HCT116 (cell line): ENCODE data around the gene DDAH1.

ENCODE experiments used
- CBX3 ChIP-seq: IDR thresholded peaks from 2 replicates; pipeline ENCODE4 v1.6.1; 2012; ENCODE audit warnings: low read depth
- ELF1 ChIP-seq: IDR thresholded peaks from 2 replicates; pipeline ENCODE4 v1.6.1; 2012; ENCODE audit warnings: low read depth, borderline replicate concordance
- EZH2 ChIP-seq: fragments of 200-600 bp; sonication (generic); IDR thresholded peaks from 2 replicates; pipeline ENCODE4 v1.6.1; 2017; ENCODE audit warnings: antibody characterized with exemption, mixed run types
- POLR2A ChIP-seq: IDR thresholded peaks from 2 replicates; pipeline ENCODE4 v1.7.0; 2011; ENCODE audit warnings: borderline replicate concordance; ENCODE audit not compliant: insufficient read depth, insufficient read length; ENCODE audit errors: extremely low read depth
- YY1 ChIP-seq: IDR thresholded peaks from 2 replicates; pipeline ENCODE4 v1.6.1; 2011; ENCODE audit warnings: low read length, low read depth, moderate library complexity, mild to moderate bottlenecking; ENCODE audit not compliant: insufficient replicate concordance; ENCODE audit errors: extremely low read depth
- ZFX ChIP-seq: fragments of 450-650 bp; IDR thresholded peaks from 2 replicates; pipeline ENCODE4 v1.6.1; 2017
- TF ChIP-seq, protein P1 (sequence below), 3 experiments: fragments of 200-600 bp in 1 of 3; sonication (generic) in 1 of 3; IDR thresholded peaks in 2 of 3; conservative IDR thresholded peaks in 1 of 3; 2 replicates each; pipeline ENCODE4 v1.5.1; 2012 to 2017; ENCODE audit warnings: low read depth in 2 of 3, low read length in 2 of 3, antibody characterized with exemption in 1 of 3, borderline replicate concordance in 1 of 3, control low read depth in 1 of 3, mild to moderate bottlenecking in 1 of 3, mixed read lengths in 1 of 3, mixed run types in 1 of 3, moderate library complexity in 1 of 3; ENCODE audit not compliant: insufficient read depth in 1 of 3
- TF ChIP-seq, protein P2 (sequence below): IDR thresholded peaks from 2 replicates; pipeline ENCODE4 v1.6.1; 2012

GRCh38 chr1:85297855-85298629, 166.9 kb downstream of the DDAH1 start:
- TF ChIP-seq, protein P1, sequence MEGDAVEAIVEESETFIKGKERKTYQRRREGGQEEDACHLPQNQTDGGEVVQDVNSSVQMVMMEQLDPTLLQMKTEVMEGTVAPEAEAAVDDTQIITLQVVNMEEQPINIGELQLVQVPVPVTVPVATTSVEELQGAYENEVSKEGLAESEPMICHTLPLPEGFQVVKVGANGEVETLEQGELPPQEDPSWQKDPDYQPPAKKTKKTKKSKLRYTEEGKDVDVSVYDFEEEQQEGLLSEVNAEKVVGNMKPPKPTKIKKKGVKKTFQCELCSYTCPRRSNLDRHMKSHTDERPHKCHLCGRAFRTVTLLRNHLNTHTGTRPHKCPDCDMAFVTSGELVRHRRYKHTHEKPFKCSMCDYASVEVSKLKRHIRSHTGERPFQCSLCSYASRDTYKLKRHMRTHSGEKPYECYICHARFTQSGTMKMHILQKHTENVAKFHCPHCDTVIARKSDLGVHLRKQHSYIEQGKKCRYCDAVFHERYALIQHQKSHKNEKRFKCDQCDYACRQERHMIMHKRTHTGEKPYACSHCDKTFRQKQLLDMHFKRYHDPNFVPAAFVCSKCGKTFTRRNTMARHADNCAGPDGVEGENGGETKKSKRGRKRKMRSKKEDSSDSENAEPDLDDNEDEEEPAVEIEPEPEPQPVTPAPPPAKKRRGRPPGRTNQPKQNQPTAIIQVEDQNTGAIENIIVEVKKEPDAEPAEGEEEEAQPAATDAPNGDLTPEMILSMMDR (IDR thresholded peaks at IDR 0.05 in 2 of 3, conservative IDR thresholded peaks at IDR 0.05 in 1 of 3; ENCODE audit: borderline replicate concordance in 1 of 3, insufficient read depth in 1 of 3, low read depth in 2 of 3, low read length in 2 of 3), result no peak
- no peak for TF ChIP-seq POLR2A
- TF ChIP-seq ZFX, result no peak
- TF ChIP-seq EZH2, result no peak
- TF ChIP-seq YY1, result no peak
- TF ChIP-seq, protein P2, sequence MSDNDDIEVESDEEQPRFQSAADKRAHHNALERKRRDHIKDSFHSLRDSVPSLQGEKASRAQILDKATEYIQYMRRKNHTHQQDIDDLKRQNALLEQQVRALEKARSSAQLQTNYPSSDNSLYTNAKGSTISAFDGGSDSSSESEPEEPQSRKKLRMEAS, result peak; percentile 91
- no peak for TF ChIP-seq ELF1
- TF ChIP-seq CBX3, result peak; percentile 89
